GM19035 (cell line): Measurements from ENCODE around the gene FBRS.
"Not testable (repeated sequence)": the region's sequence is repeated elsewhere in the genome, so short reads cannot be mapped to it uniquely, and the experiment has no call there.

ENCODE experiments used
- ATAC-seq: cut with Tn5 transposase; IDR thresholded peaks from one replicate; pipeline ENCODE4 v1.9.1; 2021; ENCODE audit not compliant: unreplicated experiment

FBRS gene

GRCh38 chr16:30657866-30658730 lies at the start of gene FBRS:
Gene FBRS, plus strand, starts transcription at chr16:30658431. Its CDS starts 1,088 bp downstream, at chr16:30659519.
- peak; percentile 67 for ATAC-seq

- ATAC-seq, result peak; percentile 26
Measured at GRCh38 chr16:30609002-30609925, 49.0 kb upstream of the FBRS start.

DNA sequence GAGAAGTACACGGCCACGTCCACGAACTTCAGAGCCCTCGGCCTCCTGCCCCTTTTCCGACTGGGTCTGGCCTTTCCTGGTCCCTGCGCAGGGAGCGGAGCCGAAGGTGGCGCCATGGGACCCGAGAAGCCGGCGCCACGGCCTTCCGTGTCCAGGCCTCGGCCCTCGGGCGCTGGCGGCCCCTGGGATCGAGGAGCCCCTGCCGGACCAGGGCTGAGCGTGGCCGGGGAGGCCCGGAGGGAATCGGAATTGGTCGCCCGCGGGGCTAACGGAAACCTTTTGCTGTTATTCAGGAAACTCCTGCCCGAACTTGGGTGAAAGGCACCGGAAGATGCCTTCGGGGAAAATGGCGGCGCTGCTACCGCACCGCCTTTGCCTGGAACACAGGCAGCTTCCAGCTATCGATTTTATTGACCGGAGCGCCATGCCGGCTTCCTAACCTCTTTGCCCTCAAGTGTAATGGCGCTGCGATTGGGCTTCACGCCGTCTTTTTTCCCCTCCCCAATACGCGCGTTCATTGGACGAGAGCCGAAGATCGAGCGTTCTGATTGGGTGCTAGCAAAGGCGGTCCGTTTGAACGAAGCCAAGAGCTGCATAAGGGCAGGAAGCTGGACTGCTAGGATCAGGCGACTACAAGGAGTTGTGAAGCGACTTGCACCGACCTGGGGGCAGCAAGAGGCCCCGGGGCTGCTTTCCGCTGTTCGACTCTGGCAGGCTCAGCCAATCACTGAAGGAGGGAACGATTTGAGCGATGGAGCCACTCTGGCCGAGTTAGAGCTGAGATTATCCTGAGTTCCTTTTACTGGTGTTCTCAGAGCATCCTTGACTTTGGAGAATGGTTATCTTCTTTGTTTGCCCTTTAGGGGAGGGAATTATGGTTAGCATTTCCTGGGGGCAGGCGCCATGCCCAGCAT lies 48.0 kb upstream of the FBRS start, which contains the start of gene ZNF689:
ZNF689 (minus strand) TSS at position 464 of the 914 bp plus-strand sequence; CDS start at position 116, 348 bp downstream.
- peak; percentile 96 for ATAC-seq

DNA sequence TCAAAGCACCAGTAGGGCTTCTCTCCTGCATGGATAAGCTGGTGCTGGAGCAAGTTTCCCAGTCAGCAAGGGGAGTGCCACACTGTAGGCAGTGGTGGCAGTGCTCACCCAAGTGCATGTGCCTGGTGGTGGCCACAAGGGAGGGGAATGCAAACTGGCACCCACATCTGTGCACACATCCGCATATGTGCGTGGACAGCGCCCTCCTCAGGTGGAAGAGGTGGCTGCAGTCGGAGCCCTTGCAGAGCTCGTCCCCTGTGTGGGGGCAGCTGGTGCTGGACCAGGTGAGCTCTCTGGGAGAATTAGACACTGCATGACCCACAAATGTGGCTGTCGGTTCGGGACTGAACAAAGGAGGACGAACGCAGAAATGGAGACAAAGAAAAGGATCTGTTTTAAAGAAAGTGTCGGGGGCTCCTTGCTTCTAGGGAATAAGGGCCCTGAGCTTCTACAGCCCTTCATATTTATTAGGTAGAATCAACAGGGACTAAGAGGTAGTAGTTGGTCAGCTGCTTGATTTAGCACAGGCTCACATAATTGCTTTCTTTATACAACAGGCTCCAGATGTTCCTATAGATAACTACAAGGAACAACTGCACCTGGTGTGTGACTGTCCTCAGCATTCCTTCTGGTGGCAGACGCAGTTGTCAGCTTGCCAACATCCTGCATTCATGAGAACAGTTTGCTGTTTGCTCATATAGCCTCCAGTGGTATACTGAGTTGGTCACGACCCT lies 42.7 kb upstream of the FBRS start:
- no peak for ATAC-seq

- ATAC-seq, result no peak
Measured at GRCh38 chr16:30619202-30619601, 39.0 kb upstream of the FBRS start.

- no peak for ATAC-seq
Measured at GRCh38 chr16:30619638-30620037, 38.6 kb upstream of the FBRS start.

GRCh38 chr16:30620169-30620568 lies 38.1 kb upstream of the FBRS start:
- ATAC-seq, result no peak

DNA sequence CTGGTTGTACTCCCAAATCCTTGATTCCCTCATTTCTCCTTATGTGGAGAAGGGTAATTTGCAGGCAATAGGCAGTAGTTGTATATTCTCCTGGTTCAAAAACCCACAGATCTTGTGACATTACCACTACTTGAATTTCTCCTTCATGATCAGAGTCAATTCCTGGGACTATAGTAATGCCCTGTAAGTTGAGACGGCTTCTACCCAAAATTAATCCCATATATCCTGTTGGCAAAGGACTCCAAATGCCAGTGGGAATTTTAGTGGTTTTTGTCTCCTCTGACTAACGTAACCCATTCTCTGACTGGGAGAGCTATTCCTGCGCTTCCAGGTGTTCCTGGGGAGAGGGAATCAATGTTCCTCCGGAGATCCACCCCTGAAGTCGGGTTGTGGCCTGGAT lies 36.5 kb upstream of the FBRS start:
- ATAC-seq, result no peak

GRCh38 chr16:30622455-30623032 lies 35.7 kb upstream of the FBRS start:
- no peak for ATAC-seq

GRCh38 chr16:30623536-30624283 lies 34.5 kb upstream of the FBRS start:
- no peak for ATAC-seq

DNA sequence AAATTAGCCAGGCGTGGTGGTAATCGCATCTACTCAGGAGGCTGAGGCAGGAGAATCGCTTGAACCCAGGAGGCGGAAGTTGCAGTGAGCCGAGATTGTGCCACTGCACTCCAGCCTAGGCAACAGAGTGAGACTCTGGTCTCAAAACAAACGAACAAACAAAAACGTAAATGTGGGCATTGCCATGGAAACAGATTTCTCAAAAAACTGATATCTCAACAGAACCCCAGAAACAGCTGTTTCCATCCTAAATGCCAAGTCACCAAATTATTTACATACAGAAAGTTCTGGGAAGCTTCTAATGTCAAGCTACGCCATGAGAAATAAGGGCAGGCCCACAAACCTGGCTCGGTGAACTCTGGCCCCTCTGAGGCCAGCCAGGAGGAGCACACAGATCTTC lies 32.0 kb upstream of the FBRS start:
- no peak for ATAC-seq

GRCh38 chr16:30628628-30629540 lies 29.3 kb upstream of the FBRS start:
- ATAC-seq, result no peak

DNA sequence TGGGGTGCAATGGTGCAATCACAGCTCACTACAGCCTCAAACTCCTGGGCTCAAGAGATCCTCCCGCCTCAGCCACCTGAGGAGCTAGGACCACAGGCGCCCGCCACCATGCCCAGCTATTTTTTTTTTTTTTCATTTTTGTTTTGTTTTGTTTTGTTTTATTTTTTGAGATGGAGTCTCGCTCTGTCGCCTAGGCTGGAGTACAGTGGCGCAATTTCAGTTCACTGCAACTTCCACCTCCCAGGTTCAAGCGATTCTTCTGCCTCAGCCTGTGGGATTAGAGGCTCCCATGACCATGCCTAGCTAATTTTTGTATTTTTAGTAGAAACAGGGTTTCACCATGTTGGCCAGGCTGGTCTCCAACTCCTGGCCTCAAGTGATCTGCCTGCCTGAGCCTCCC lies 25.8 kb upstream of the FBRS start:
- not testable (repeated sequence) for ATAC-seq

GRCh38 chr16:30633526-30633925 lies 24.7 kb upstream of the FBRS start:
- ATAC-seq, result no peak

DNA sequence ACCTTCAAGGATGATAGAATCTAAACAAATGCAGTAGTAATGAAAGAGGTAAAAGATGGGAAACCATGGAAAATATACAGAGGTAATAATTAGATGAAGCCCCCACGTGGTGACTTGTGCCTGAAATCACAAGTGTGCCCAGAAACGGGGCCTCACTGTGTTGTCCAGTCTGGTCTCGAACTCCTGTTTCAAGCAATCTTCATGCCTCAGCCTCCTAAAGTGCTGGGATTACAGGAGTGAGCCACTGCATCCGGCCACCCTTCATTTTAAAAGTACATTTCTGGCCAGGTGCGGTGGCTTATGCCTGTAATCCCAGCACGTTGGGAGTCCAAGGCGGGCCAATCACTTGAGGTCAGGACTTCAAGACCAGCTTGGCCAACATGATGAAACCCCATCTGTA lies 21.6 kb upstream of the FBRS start:
- no peak for ATAC-seq

GRCh38 chr16:30637139-30637538 lies 21.1 kb upstream of the FBRS start:
- not testable (repeated sequence) for ATAC-seq

DNA sequence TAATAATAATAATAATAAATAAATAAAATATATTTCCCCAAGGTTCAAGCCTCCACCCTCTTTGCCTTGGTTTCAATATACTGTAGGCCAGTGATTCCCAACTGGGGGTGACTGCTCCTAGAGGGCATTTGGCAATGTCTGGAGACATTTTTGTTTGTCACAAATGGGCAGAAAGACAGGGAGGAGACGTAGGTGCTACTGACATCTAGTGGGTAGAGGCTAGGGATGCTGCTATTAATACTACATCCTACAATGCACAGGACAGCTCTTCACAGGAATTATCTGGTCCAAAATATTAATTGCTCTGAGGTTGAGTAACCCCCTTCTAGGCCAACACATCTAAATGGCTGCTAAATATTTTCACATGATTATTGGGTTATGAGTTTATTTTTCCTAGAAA lies 20.3 kb upstream of the FBRS start:
- ATAC-seq, result no peak
